ENCODE measurements around the gene SYT6.

SYT6 gene

DNA sequence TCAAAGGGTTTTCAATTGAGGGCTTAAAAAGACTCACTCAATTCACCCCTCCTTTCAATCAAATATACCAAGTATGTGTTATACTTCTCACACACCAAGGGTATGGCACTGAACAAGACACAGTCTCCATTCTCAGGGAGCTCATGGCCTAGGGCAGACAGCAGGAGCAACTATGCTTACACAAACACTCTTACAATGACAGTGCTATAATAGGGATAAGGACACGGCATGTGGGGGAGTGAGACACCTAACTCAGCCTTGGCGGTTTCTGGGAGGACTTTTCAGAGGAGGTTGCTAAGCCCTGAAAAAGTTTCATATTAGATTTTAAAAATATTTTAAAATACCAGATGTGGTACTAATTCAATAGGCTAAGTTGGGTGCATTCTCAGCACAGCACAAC, 22.7 kb upstream of the SYT6 start:
- POLR2A ChIA-PET = no interaction called here
- TF ChIP-seq SP1 (IDR thresholded peaks at IDR 0.05) (no peak), FOXK2 (IDR thresholded peaks at IDR 0.05) (no peak), ZNF384 (IDR thresholded peaks at IDR 0.05) (no peak), CTBP1 (IDR thresholded peaks at IDR 0.05; ENCODE audit: borderline replicate concordance) (no peak), ELF4 (IDR thresholded peaks at IDR 0.05) (no peak), ARNT (IDR thresholded peaks at IDR 0.05) (no peak), SUZ12 (IDR thresholded peaks at IDR 0.05) (no peak), FOXA1 (IDR thresholded peaks at IDR 0.05) (no peak), FOXM1 (IDR thresholded peaks at IDR 0.05; ENCODE audit: borderline replicate concordance) (no peak), L3MBTL2 (conservative IDR thresholded peaks at IDR 0.05) (no peak), TARDBP (IDR thresholded peaks at IDR 0.05) (no peak), HDGF (IDR thresholded peaks at IDR 0.05; ENCODE audit: borderline replicate concordance) (no peak), LEF1 (IDR thresholded peaks at IDR 0.05; ENCODE audit: borderline replicate concordance) (no peak), NFRKB (IDR thresholded peaks at IDR 0.05) (no peak), BHLHE40 (IDR thresholded peaks at IDR 0.05; ENCODE audit: borderline replicate concordance) (no peak)
- TF ChIP-seq, protein P1, sequence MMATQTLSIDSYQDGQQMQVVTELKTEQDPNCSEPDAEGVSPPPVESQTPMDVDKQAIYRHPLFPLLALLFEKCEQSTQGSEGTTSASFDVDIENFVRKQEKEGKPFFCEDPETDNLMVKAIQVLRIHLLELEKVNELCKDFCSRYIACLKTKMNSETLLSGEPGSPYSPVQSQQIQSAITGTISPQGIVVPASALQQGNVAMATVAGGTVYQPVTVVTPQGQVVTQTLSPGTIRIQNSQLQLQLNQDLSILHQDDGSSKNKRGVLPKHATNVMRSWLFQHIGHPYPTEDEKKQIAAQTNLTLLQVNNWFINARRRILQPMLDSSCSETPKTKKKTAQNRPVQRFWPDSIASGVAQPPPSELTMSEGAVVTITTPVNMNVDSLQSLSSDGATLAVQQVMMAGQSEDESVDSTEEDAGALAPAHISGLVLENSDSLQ (IDR thresholded peaks at IDR 0.05) = no peak
- no peak for DNase-seq (ENCODE audit: extremely low spot score)
- CTCF ChIA-PET = interaction anchor here (0.5 kb wide), 1 partner anchor 200 kb away, joined by 3 read pairs; no protein-coding TSS in a partner anchor

DNA sequence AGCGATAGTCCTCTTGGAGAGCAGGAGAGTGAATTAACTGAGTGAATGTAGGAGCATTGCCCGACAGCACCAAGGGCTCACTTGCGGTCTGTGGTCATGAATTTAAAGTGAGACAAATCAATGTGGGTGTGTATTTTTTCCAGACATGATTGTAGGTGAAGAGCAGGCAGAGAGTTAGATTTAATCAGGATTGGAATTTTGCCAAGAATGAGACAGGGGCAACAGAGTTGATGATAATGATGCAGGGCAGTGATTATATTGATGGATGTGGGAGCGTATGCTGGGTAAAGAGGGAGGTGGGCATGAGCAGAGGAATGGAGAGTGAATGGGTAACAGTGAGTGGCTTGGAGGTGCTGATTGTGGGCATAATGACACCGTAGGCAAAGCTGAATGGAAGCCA, 20.0 kb upstream of the SYT6 start:
- ChIA-PET CTCF (no interaction called here), POLR2A (no interaction called here)
- no peak for DNase-seq (ENCODE audit: extremely low spot score)
- no peak for TF ChIP-seq NFRKB (IDR thresholded peaks at IDR 0.05)
- no peak for TF ChIP-seq SUZ12 (IDR thresholded peaks at IDR 0.05)
- no peak for TF ChIP-seq FOXA1 (IDR thresholded peaks at IDR 0.05)
- TF ChIP-seq TARDBP (IDR thresholded peaks at IDR 0.05) = no peak
- TF ChIP-seq ELF4 (IDR thresholded peaks at IDR 0.05) = no peak
- TF ChIP-seq SP1 (IDR thresholded peaks at IDR 0.05) = no peak
- no peak for TF ChIP-seq LEF1 (IDR thresholded peaks at IDR 0.05; ENCODE audit: borderline replicate concordance)
- no peak for TF ChIP-seq ZNF384 (IDR thresholded peaks at IDR 0.05)
- no peak for TF ChIP-seq FOXM1 (IDR thresholded peaks at IDR 0.05; ENCODE audit: borderline replicate concordance)
- TF ChIP-seq FOXK2 (IDR thresholded peaks at IDR 0.05) = no peak
- TF ChIP-seq, protein P1 (IDR thresholded peaks at IDR 0.05) = no peak
- TF ChIP-seq BHLHE40 (IDR thresholded peaks at IDR 0.05; ENCODE audit: borderline replicate concordance) = no peak

DNA sequence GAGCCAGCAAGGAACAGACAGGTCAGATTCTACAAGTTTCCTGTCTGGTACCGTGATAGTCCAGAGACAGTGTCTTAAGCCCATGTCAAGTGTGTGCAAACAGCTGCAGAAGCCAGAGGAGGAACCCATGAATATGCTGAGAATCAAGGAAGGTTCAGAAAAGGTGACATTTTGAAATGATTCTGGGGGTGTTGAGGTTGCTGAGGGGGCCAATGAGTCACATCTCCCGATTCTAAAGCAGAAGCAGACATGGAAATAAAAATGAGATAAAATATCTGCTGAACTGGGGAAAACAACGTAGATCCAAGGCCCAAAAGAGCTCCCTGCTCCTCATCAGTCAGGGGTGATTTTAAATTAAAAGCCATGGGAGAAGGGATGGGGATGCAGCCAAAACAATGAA, 15.8 kb upstream of the SYT6 start:
- TF ChIP-seq L3MBTL2 (conservative IDR thresholded peaks at IDR 0.05) (no peak), SP1 (IDR thresholded peaks at IDR 0.05) (no peak), ZNF384 (IDR thresholded peaks at IDR 0.05) (no peak), SUZ12 (IDR thresholded peaks at IDR 0.05) (no peak), ARNT (IDR thresholded peaks at IDR 0.05) (no peak), HDGF (IDR thresholded peaks at IDR 0.05; ENCODE audit: borderline replicate concordance) (no peak), ELF4 (IDR thresholded peaks at IDR 0.05) (no peak), FOXA1 (IDR thresholded peaks at IDR 0.05) (no peak), NFRKB (IDR thresholded peaks at IDR 0.05) (no peak), FOXM1 (IDR thresholded peaks at IDR 0.05; ENCODE audit: borderline replicate concordance) (no peak), BHLHE40 (IDR thresholded peaks at IDR 0.05; ENCODE audit: borderline replicate concordance) (no peak), FOXK2 (IDR thresholded peaks at IDR 0.05) (no peak), LEF1 (IDR thresholded peaks at IDR 0.05; ENCODE audit: borderline replicate concordance) (no peak), CTBP1 (IDR thresholded peaks at IDR 0.05; ENCODE audit: borderline replicate concordance) (no peak), TARDBP (IDR thresholded peaks at IDR 0.05) (no peak)
- TF ChIP-seq, protein P1 (IDR thresholded peaks at IDR 0.05) = no peak
- DNase-seq (ENCODE audit: extremely low spot score) = no peak
- ChIA-PET POLR2A (no interaction called here), CTCF (no interaction called here)

DNA sequence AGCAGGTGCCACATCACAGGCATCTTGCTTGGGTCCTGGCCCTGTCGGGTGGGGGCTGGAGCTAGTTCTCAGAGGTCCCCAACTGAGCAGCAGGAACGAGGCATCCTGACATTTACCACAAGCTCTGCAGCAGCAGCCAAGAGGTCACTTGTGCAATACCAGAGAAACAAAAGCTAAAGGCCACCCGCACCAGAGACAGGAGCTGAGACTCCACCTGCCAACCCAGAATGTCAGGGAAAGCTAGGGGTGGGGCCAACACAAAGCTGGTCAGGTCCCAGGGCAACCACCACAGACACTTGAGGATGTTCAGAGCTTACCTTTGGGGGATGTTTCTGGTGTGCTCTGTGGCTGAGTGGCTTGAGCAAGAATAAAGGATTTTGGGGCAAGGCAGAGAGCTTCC, 13.6 kb upstream of the SYT6 start:
- DNase-seq (ENCODE audit: extremely low spot score) = no peak
- ChIA-PET CTCF (no interaction called here), POLR2A (no interaction called here)
- TF ChIP-seq, protein P1 (IDR thresholded peaks at IDR 0.05) = no peak
- TF ChIP-seq ARNT (IDR thresholded peaks at IDR 0.05) = no peak
- TF ChIP-seq FOXA1 (IDR thresholded peaks at IDR 0.05) = no peak
- TF ChIP-seq ELF4 (IDR thresholded peaks at IDR 0.05) = no peak
- no peak for TF ChIP-seq SUZ12 (IDR thresholded peaks at IDR 0.05)
- TF ChIP-seq ZNF384 (IDR thresholded peaks at IDR 0.05) = no peak
- no peak for TF ChIP-seq FOXK2 (IDR thresholded peaks at IDR 0.05)

DNA sequence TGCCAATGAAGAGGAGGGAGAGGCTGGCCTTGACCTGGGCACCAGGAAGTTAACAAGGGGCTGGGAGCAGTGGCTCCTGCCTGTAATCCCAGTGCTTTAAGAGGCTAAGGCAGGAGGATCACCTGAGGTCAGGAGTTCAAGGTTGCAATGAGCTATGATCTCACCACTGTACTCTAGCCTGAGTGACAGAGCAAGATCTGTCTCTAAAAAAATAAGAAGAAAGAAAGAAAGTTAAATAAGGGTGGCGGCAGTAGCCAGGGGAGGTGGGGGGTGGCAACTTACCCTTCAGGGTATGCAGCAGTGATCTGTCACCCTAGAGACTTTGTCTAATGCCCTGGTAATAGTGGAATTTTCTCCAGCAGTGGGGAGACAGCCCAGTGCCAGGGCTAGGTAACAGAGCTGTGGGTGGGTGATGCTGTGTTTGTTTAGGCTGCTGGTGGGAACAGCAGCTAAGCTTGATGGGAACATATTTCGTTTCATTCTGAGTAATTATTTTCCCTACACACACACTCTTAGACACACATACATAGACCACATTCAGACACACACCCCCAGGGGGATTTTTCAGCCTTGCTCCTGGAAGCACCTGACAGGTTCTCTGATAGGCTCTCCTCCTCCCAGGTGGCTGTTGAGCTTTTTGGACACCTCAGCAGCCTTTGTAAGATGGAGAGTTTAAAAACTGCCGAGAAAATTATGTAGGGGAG, 11.3 kb upstream of the SYT6 start:
- no peak for DNase-seq (ENCODE audit: extremely low spot score)
- TF ChIP-seq ZNF384 (IDR thresholded peaks at IDR 0.05) = no peak
- no peak for TF ChIP-seq SP1 (IDR thresholded peaks at IDR 0.05)
- no peak for TF ChIP-seq LEF1 (IDR thresholded peaks at IDR 0.05; ENCODE audit: borderline replicate concordance)
- no peak for TF ChIP-seq ARNT (IDR thresholded peaks at IDR 0.05)
- no peak for TF ChIP-seq HDGF (IDR thresholded peaks at IDR 0.05; ENCODE audit: borderline replicate concordance)
- TF ChIP-seq TARDBP (IDR thresholded peaks at IDR 0.05) = no peak
- no peak for TF ChIP-seq BHLHE40 (IDR thresholded peaks at IDR 0.05; ENCODE audit: borderline replicate concordance)
- no peak for TF ChIP-seq NFRKB (IDR thresholded peaks at IDR 0.05)
- TF ChIP-seq CTBP1 (IDR thresholded peaks at IDR 0.05; ENCODE audit: borderline replicate concordance) = no peak
- ChIA-PET CTCF (interaction anchor here (0.9 kb wide), 1 partner anchor 12 kb away, joined by 3 read pairs; no protein-coding TSS in a partner anchor), POLR2A (no interaction called here)

All from HEK293T (cell line).